ENCODE results near the gene PSMG2.

PSMG2 gene, protein sequence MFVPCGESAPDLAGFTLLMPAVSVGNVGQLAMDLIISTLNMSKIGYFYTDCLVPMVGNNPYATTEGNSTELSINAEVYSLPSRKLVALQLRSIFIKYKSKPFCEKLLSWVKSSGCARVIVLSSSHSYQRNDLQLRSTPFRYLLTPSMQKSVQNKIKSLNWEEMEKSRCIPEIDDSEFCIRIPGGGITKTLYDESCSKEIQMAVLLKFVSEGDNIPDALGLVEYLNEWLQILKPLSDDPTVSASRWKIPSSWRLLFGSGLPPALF

DNA sequence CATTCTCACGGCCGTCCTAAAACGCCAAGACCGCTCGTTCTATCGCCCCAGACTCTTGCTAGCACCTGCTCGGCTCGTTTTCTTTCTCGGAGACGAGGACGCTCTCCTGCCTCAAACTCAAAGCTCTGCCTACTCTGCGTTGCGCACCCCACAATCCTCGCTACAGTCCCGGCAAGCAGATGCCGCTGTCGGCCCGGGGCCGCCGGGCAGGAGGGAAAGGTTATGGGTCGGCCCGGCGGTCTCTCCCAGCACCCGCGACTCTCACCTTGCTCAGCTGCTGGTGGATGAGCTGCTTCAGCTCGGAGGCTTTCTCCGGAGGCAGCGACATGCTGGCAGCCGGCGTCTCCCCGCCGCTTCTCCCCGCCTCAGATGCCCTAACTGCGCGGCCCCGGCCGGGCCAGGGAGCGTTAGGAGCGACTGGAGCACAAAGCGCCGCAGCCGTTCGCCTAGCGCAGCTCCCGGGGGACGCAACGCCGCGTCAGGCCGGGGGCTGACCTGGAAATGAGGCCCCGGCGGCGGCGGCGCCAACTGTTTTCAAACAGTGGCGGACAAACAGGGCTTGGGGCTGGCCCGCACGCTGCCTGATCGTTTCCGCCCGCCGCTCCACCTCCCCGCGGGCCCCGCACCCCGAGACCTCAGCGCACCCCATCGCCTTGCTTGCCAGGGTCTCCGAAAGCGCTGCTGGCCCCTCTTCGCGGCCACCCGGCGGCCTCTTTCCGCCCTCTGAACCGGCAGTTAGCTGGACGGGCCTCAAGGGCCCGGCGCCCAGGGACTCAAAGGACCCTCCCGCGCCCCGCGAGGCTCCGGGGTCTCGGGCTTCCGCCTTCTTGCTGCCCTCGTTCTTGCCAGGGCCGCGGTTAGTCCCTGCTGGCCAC is at the start of gene PSMG2, which contains the start of gene CEP76:
Gene PSMG2 (plus strand): TSS at position 822 of the 875 bp plus-strand sequence. CDS start 66 bp downstream, outside the sequence.
Gene CEP76 (minus strand): TSS at position 503 of the 875 bp plus-strand sequence. CDS start 175 bp downstream, at position 328.
- peak; percentile 49 to 74 (median 65) for DNase-seq (ENCODE audit: low read depth in 3 of 3, low spot score in 1 of 3)

DNA sequence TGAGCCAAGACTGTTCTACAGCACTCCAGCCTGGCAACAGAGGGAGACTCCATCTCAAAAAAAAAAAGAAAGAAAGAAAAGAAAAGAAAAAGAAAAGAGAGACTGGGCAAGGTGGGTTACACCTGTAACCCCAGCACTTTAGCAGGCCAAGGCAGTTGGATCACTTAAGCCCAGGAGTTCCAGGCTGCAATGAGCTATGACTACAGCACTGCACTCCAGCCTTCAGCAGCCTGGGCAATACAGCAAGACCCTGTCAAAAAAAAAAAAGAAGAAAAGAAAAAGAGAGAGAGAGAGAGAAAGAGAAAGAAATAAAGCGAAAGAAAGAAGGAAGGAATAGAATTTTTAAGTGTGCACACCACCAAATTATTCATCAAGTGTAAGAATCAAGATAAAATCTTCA is 47.9 kb upstream of the PSMG2 start:
- no peak for DNase-seq (ENCODE audit: low read depth in 3 of 3, low spot score in 1 of 3)

DNA sequence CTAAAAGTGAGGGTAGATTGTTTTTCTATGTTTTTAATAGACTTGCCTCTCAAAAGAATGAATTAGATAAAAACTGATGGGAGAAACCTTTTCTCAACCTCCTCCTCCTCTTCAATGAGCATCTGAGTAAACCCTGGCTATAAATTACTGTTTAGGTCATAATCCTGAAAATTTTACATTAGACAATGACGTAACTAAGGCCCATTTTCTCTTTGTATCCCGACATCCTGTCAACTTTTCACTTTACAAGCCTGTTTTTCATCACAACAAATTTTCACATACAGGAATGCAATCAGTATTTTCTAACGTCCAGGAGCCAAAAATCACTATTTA is 46.3 kb upstream of the PSMG2 start:
- DNase-seq (ENCODE audit: low read depth in 3 of 3, low spot score in 1 of 3): no peak

DNA sequence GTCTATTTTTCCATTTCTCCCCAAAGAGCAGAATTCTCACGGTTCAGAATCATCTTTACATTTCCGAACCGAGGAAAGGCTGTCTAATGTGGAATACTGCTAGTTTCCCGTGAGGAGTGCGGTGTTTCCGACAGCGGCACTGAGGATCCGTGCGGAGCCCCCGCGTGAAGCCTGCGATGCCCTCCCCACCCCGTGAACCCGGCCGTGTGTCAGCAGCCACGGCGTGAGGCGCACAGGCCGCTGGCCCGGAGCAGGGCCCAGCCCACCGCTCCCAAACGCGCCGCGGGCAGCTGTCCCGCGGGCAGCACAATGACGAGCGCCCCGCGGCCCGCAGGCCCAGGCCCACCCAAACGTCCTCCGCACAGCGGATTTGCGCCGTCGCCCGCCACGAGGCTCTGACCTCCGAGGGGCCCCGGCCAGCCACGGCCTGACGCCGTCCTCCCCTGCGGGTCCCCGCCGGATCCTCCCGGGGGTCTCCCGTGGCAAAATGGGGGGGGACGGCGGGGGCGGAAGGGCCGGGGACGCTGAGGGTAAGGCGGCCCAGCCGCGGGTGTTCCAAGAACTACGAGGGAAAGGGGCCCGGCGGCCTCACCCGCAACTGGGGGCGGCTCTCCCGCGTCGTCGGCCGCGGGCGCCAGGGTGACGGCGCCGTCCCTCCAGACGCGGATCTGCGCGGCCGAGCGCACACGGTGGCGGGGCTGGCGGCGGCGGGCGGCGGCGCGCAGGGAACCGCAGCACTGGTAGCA is 45.7 kb upstream of the PSMG2 start:
- DNase-seq (ENCODE audit: low read depth in 3 of 3, low spot score in 1 of 3): no peak

DNA sequence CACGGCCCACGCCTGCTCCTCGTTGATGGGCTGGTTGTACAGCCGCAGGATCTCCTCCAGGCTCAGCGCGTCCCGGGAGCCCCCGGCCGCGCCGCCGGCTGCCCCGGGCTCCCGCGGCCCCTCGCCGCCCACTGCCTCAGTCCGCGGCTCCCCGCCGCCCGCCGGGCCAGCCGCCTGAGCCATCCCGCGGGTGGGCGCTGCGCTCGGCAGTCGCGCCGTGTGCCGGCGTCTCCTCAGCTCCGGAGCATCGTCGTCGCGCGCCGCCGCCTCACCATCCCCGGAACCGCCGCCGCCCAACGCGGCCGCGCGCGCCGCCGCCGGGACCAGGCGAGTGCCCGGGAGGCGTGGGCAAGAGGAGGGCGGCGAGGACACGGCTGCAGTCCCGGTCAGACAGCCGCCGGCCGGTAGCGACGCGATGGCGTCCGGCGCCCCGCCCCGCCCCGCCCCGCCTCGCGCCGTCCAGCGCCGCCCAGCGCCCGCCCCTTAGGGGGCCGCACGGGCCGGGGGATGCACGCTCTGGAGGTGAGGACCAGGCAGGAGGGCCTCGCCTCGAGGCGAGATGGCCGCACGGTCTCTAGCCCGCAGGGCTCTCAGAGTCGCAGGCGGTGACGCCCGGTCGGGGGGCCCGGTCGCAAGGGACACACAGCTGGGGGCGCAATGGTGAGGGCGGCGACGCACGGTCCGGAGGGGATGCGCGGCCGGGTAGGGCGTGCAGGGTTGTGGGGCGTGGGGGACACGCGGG is 45.0 kb upstream of the PSMG2 start, which contains the start of gene SPIRE1:
Gene SPIRE1 (minus strand): TSS at position 424 of the 742 bp plus-strand sequence. CDS start 241 bp downstream, at position 183.
- DNase-seq (ENCODE audit: low read depth in 3 of 3, low spot score in 1 of 3): peak in 1 of 3 donors; percentile 11

DNA sequence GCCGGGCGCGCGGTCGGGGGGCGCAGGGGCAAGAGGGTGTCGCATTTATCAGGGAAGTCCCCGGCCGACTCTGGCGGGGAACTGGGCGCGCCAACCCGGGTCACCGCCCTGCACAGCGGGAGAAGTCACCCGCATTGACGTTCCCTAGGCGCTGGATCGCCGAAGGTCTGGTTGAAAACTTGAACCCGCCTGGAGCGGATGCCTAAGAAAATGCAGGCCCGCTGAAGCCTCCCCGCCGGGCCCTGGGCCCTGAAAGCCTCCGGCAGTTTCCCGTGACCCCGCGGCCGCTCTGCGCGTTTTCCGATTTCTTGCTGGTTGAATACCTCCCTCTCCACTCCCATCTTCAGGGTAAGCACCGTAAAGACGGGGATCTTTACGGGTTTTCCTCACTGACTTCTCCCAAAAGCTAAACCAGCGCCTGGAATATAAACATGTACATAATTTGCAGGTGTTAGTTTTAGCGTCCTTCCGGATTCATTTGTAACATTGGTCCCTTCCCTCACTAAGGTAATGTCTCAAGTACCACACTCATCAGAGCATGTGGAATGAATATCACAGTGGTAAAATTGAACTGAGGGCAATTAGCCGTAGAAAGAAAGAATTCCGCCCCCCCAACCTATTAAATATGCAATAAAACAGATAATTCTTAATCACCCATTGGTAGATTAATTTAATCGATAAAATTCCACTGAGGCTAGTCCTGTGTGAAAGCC is 44.3 kb upstream of the PSMG2 start:
- DNase-seq (ENCODE audit: low read depth in 3 of 3, low spot score in 1 of 3): no peak

DNA sequence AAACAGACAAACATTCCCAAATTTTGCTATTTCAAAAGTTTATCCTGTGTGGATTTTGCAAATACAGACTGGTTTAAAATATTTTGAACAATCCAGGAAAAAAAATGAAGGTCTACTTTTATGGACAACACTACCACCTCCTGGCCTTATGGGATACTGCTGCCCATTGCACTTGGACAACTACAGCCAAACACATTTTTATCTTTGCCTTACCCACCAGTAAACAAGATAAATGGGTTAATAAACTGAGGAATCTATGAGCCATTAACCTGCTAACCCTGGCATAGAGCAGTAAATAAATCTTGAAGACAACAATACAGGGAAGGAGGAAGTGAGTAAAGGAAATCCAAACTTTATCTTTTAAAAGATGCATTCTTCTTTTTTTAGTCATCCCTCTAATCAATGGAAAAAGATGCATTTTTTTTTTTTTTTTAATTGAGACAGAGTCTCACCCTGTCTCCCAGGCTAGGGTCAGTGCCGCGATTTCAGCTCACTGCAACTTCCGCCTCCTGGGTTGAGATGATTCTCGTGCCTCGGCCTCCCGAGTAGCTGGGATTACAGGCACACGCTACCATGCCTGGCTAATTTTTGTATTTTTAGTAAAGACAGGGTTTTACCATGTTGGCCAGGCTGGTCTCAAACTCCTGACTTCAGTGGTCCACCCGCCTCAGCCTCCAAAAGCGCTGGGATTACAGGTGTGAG is 42.8 kb upstream of the PSMG2 start:
- no peak for DNase-seq (ENCODE audit: low read depth in 3 of 3, low spot score in 1 of 3)

DNA sequence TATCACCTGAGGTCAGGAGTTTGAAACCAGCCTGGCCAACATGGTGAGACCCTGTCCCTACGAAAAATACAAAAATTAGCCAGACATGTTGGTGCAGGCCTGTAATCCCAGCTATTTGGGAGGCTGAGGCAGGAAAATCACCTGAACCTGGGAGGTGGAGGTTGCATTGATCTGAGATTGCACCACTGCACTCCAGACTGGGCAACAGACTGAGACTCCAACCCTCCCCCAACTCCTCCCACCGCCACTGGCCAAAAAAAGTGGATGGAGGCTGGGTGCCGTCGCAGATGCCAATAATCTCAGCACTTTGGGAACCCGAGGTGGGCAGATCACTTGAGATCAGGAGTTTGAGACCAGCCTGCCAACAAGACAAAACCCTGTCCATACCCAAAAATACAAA is 34.8 kb upstream of the PSMG2 start:
- no peak for DNase-seq (ENCODE audit: low read depth in 3 of 3, low spot score in 1 of 3)

DNA sequence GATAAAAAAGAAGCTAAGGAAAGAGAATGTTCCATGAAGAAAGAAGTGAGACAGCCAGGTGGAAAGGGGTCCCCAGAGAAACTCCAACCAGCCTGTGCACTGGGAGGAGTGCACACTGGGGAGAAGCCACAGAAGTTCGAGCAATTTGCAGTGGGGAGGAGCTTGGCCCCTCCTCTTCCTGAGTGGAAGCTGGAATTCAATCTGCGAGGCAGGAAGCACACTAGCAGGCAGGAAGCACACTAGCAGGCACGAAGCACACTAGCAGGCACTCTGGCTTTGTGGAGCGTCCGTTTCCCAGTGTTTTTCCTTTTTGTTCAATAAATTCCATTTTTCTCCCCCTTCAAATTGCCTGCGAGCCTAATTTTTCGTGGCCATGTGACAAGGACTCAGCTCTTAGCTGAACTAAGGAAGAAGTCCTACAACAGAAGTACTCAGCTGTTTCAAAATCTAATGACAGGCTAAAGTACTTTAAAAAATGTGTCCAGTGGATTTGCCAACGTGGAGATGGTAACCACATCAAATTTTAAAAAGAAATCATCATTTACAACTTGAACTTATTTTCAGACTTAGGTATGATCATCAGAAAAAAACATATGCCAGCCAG is 23.6 kb upstream of the PSMG2 start:
- no peak for DNase-seq (ENCODE audit: low read depth in 3 of 3, low spot score in 1 of 3)

DNA sequence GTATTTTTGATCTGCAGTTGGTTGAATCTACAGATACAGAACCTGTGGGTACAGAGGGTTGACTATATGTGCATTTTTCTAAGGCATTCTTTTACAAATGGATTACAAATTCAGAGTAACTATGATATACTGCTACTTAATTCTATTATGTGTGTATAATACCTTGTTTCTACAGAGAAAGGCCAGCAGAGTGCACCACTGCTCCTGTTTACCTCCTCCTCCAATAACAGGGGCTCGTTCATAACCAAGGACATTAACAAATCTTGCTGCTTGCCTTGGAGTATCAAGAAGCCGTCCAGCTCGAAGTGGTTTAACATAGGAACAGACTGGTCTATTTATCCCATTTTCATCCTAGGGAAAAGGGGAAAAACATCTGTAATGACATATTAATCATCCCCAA is 16.7 kb upstream of the PSMG2 start:
- DNase-seq (ENCODE audit: low read depth in 3 of 3, low spot score in 1 of 3): no peak

DNA sequence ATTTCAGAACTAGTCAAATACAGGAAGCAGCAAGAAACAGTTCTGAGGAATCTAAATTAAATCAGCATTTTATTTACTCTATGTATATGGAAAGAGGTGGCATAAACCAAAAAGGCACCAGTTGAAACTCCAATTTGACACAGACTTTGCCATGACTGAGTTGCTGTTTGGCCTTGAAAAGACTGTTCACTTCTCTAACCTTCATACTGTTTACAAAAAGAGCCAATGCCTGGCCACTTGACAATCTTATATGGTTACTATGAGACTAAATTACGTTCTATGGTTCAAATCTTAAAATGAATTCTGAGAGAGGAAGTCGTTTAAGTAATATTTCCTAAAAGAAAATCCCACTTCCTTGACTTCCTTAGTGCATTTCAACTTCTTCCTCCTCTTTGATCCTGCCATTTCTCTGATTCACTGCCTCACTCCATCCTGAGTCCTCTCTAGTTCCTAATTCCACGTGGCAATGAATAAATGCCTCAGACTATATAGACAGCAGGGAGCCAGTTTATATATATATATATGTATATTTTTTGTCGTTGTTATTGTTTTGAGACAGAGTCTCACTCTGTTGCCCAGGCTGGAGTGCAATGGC is 13.5 kb upstream of the PSMG2 start:
- DNase-seq (ENCODE audit: low read depth in 3 of 3, low spot score in 1 of 3): no peak

DNA sequence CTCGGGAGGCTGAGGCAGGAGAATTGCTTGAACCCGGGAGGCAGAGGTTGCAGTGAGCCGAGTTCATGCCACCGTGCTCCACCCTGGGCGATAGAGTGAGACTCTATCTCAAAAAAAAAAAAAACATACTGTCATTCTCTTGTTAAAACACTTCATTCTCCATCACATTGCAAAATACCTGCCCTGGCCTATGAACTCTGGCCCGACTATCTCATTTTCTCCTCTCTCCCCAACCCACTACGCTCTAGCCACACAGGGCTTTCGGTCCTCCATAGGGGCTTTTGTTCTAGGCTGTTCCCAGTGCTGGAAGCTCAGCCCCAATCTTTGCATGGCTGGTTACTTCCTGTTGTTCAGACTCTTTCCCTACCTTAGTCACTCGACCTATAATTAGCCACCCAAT is 10.6 kb upstream of the PSMG2 start:
- DNase-seq (ENCODE audit: low read depth in 3 of 3, low spot score in 1 of 3): no peak

DNA sequence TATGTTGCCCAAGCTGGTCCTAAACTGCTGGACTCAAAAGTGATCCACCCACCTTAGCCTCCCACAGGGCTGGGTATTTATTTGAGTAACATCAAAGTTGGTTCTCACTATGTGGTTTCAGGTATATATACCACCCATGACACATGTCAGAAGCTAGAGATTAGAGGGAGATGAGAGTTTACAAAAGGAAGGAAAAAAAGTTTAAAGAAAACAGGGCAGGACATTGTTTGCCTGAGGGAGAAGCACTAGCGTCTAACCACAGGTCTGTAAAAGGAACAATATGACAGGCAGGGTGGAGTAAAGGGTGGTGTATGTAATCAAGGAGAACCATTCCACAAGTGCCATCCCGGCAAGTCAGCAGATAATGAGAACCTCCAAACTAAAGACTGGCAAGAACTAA is 8.8 kb upstream of the PSMG2 start:
- no peak for DNase-seq (ENCODE audit: low read depth in 3 of 3, low spot score in 1 of 3)

DNA sequence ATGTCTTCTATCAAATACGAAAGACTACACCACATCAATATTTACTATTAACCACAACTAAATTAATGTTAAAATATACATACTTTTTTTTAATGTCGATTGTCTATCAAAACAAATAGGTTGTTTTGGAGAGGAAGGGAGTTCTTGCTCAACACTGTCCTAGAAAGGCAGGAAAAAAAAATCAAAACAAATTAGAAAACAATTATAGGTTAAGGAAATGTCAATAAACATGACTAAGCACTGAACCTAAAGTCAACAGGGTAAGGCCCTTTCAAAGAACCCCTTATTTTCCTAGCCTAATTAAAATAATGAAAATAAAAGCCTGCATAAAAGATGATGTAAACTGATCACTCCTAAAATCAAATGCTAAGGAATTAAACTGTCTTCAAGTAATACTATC is 3.1 kb upstream of the PSMG2 start:
- DNase-seq (ENCODE audit: low read depth in 3 of 3, low spot score in 1 of 3): no peak

DNA sequence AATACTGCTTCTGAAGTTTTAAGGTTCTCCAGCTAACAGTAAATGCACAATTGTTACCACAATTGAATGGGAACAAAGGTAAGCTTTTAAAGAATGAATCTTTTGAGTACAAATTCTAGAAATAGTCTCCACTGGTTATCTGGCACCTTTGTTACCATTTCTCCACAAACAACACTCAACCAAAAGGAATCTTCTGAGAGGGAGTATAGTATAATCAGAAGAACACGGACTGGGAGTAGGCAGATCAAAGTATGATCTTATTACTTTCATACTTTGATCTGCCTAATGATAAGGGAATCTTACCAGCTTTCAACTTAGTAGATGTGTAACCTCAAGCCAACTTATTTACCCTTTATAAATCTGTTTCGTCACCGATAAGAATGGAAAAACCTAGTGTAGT is 1.7 kb upstream of the PSMG2 start:
- no peak for DNase-seq (ENCODE audit: low read depth in 3 of 3, low spot score in 1 of 3)

DNA sequence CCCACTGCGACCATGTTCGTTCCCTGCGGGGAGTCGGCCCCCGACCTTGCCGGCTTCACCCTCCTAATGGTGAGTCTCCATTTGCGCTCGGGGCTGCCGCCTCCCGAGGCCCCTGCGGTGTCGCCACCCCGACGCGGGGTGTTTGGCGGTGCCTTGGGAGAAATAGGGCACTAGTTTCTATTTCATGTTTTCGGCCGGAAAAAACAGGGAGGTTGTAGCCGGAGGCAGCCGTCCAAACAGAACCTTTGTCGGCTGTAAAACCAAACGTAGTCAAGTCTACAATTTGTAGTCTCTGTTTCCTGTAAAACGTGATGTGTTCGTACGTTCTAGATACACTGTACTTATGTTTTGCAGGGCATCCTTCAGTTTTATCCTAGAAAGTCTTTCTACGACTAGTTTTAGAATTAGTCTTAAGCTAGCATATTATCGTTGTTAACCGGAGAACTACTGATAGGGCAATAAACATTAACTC is 290 bp downstream of the PSMG2 start:
- no peak for DNase-seq (ENCODE audit: low read depth in 3 of 3, low spot score in 1 of 3)

DNA sequence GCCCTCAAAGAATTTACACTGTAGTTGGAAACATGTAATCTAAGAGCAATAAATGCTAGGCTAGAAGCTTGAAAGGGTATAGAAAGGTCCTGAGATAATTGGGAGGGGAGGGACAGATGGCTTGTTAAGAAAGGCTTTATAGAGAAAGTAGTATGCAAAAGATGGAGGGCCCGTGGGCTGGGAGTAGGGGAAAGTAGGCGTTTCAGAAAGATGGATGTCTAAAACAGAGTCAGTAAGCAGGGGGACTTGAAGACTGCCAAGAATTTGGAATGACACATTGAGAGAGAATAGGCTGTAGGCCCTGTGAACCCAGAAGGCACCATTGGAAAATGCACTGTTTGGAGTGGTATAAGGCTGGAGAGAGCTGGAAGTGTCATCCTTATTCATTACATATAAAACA is 822 bp downstream of the PSMG2 start:
- no peak for DNase-seq (ENCODE audit: low read depth in 3 of 3, low spot score in 1 of 3)

DNA sequence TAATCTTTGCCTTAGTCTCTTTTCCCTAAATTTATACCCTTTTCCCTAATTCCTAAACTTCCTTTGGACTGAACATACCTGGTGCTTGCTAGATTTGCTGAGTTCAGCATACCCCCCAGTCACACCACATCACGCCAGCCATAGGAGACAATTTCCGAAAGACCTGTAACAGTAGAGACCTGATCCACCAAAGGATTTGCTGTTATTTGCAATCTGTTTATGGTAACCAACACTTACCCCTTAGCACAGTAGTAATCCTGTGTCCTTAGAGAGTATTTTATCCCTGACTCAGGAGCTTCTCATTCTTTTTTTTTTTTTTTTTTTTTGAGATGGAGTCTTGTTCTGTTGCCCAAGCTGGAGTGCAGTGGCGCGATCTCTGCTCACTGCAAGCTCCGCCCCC is 8.6 kb downstream of the PSMG2 start:
- DNase-seq (ENCODE audit: low read depth in 3 of 3, low spot score in 1 of 3): no peak

Measured in stimulated activated CD4-positive, alpha-beta T cell treated with anti-CD3 and anti-CD28 coated beads, TNF-alpha, amount 100 ng/mL, for 1 hour (primary cell).